Renal cortex interstitium (tissue), 11 donors: ENCODE measurements around the gene ABHD11. TPM values are rescaled to one million over a fixed set of nuclear protein-coding genes. Genes with fewer than 3 reads are reported as not detected.

Source experiments
- DNase-seq, 11 donors: peaks; one replicate each; pipeline ENCODE4 v3.0.0-alpha.2; 2013; ENCODE audit warnings: low read depth in 9 of 11, low spot score in 4 of 11; ENCODE audit errors: extremely low read depth in 1 of 11
- polyA plus RNA-seq, 3 donors: library from polyadenylated mRNA; unstranded; fragments of 120-200 nt; gene quantifications; one replicate each; pipeline ENCODE4 v1.2.1, GENCODE V29; 2013; ENCODE audit not compliant: insufficient read length in 3 of 3

ABHD11 gene
- polyA plus RNA-seq, 3 donors, result 23.7 to 35.9 (median 26.1) TPM

DNA sequence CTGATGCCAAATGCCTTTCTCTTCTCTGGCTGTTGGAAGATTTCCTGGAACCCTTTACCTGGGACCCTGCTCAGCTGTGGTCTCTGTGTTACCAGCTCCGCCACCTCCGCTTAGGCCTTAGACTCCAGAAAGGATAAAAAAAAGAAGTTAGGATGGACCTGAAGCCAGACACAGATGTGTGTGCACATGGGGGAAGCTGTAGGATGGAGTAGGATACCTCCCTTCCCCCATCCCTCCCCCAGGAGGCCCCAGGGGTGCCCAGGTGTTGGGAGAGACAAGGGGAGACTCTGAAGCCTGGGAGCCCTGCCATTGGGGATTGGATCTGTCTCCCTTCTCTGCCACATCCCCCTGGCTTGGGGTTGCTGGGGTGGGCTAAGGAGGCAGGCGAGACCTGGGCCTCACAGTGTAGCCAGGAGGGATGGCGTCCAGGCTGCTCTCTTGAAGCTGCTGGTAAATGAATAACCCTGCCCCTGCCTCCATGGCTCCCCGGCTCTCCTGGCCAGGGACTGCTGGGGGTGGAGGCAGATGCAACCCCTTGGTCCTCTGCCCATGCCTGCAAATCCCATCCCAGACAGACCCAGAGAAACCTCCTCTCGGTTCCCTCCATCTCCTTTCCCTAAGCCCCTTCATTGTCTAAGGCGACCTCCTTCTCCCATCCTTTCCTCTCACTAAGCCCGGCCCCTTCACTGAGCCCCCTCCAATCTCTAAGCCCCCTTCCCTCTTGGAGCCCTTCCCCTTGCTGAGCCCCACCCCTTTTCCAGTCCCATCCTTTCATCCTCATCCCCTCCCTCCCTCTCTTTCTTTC, 23.5 kb upstream of the ABHD11 start:
- no peak for DNase-seq

DNA sequence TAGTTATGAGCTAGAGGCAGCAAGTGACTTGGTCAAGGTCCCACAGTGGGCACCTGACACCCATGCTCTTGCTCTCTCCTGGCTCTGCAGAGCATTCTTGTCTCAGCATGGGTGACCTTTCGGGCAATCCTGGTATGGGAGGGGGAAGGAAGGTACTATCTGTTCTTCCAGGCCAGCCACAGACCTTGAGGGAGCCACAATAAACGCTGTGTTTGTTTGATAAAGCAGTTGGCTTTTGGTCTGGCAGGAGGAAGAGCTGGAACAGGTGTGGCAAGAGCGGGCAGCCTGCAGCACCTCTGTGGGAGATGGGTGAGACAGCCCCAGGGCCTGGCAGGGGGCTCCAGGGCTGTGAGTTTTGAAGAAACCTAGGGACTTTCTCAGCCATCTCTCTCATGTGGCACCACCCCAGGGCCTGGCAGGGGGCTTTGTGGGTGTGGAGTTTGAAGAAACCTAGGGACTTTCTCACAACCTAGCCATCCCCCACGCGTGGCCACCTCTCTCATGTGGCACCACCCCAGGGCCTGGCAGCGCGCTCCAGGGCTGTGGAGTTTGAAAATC, 20.1 kb upstream of the ABHD11 start:
- DNase-seq, result no peak

GRCh38 chr7:73749931-73750776, 11.6 kb upstream of the ABHD11 start:
- DNase-seq, result no peak

DNA sequence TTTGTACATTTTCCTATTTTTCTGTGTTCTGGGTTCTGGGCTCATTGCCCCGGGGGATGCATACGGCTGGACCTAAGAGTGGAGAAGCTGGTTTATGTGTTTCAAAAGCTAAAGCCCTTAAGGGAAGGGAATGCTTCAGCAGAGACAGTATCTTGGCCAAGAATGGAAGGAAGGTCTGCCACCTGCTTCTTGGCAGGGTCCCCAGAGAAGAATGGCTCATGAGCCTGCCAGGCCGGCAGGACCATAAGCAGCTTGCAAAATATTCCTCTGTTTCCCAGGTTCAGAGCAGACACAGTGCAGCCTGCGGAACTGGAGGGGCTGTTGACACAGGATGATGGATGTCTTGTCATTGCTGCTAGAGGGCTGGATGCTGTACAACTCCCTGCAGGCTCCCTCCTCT, 7.8 kb upstream of the ABHD11 start:
- no peak for DNase-seq

DNA sequence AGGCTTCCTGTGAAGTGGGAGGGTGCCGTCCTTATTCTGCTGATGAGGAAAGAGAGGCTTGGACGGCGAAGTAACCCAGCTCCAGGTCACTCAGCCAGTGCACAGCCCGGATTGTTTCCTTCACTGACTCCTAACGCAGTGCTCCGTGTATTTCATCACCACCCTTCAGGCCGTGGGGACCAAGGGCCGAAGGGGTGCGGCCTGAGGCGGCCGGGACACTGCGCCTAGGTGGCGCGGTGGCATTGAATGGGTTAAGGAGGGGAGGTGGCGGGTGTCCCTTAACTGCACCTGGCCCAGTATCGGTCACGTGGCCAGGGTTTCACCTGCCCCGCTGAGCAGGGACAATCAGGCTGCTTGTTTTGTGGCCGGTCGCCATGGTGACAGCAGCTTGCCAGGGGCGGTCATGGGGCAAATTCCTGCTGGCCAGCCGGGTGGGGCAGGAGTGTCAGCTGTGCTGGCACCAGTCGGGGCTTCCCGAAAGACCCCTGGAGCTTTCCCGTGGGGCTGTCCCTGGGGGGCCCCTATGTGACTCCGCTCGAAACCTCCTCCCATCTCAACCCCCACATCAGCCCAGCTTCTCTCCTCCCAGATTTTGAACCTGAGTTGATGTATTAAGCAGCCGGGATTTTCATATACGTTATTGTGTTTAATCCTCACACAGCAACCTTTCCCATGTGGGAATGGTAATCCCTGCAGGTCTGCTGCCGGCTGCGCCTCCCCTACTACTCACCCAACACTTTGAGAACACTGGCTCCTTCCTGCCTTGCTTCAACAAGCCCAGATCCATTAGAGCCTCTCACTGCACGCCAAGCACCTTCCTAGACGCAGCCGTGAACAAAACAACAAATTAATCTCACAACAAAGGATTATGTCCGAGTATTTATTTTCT, 4.4 kb upstream of the ABHD11 start:
- peak in 8 of 11 donors; percentile 84 to 95 (median 92) for DNase-seq

DNA sequence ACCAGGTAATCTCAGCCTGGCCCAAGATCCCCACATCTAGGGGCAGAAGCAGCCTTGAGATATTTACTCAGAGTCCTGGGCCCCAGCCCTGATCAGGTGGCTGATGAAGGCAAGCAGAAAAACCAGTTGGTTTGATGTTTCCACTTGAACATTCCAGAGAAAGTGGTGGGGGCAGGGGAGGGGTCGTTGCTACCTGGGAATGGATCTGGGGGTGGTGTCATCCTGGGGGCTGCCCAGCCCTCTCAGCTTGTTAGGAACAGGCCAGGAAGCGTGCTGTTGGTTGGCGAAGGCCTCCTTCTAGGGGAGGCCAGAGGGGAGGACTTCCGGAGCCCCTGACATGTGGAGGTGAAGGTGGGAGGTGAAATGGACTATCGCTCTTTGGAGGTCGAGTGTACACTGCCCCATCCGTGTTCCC, 3.7 kb upstream of the ABHD11 start:
- peak in 5 of 11 donors; percentile 53 to 82 (median 76) for DNase-seq

DNA sequence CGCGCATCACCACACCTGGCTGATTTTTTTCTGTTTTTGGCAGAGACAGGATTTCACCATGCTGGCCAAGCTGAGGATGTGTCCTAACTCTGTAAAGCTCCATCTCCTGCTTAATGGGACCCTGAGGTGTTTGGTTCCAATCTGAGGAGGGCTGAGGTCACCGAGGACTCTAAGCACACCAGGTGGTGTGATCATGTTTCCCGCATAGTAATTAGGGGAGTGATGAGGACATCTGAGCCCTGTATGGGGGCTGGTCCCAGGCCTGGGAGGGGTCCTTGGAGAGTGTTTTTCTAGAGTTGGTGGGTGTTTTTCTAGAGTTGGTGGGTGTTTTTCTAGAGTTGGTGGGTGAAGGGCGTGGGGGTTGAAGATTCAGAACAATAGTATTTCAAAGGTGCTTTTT, 3.0 kb upstream of the ABHD11 start:
- peak in 1 of 11 donors; percentile 64 for DNase-seq

DNA sequence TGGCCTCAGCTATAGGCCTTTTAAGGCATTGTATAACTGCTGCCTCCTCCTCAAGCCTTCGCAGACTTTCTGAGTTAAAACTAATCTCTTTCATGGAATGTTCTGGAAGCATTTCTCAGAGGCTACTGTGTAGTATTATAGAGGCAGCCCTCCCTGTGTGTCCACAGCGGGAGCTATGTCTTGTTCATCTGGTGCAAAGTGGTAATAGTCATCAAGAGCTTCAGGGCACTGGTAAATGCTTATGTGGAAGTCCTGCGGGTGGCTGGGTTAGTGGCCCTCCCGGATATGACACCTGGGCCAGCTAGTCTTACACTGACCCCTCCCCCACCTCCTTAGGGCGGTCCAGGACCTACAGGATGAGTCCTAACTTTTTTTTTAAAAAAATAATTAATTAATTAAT, 2.2 kb upstream of the ABHD11 start:
- no peak for DNase-seq

- no peak for DNase-seq
Observed at GRCh38 chr7:73740212-73740611, 1.6 kb upstream of the ABHD11 start.

DNA sequence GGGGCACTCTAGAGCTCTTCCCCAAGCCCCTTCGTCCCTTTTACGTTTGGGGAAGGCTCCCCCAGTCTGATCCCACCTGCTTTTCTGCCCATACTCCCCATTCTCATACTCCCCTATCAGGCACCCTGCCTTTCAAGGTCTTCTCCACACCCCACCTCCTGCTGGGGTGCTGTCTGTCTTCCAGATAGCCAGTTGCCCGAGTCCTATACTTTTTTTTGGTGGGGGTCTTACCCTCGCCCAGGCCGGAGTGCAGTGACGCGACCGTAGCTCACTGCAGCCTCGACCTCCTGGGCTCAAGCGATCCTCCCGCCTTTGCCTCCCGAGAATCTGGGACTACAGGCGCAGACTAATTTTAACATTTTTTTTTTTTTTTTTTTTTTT, 775 bp upstream of the ABHD11 start:
- no peak for DNase-seq

- DNase-seq, result peak in 2 of 11 donors; percentile 41 to 53
Observed at GRCh38 chr7:73738220-73738611, 386 bp downstream of the ABHD11 start.

DNA sequence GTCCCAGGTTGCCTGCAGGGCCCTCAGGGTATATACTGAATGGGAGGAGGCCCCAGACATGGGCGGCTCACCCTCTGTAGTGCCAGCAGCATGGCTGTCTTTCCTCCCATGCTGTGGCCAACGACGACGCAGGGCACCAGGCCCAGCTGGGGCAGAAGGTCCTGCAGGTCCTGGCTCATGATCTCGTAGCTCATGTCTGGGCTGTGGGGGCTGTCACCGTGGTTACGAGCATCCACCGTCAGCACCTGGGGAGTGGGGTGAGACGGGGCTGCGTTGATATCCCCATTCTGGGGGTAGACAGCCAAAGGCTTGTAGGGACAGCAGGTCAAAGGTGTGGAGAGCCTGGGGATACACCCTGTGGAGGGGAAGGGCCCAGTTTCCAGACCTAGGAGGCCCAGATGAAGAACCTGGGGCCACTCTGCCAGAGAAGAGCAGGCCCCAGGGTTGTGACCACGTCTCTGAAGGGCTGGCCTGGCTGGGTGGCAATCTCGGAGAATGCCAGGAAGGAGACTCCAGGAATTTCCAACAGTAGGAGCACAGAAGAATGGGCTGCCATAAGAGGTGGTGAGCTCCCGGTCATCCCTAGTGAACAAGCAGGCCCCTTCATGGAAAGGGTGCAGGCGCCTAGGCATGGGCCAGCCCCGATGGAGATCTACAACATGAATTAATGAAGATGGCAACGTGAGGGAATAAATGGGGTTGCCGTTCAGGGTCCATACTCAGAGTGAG, 947 bp downstream of the ABHD11 start:
- DNase-seq, result no peak

DNA sequence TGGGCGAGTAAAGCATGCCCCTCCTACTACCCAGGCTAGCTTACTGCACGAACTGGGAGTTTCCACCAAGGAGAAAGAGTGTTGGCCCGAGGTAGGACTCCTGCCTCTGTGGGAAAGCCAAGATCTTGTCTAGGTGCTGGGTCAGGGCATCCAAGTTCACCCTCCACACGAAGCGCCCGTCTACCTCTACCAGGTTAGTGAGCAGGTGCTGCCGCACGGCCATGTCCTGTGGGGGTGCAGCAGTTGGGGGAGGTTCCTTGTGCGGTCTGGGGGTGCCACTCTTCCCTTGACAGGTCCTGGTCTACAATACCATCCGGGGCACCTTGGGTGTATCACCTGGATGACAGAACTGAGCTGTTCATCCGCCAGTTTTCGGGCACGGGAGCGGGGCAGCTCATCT, 1.7 kb downstream of the ABHD11 start:
- DNase-seq, result no peak

- no peak for DNase-seq
Observed at GRCh38 chr7:73735528-73735905, 3.1 kb downstream of the ABHD11 start.

GRCh38 chr7:73734619-73735527, 3.7 kb downstream of the ABHD11 start:
- peak in 3 of 11 donors; percentile 56 to 80 (median 58) for DNase-seq

DNA sequence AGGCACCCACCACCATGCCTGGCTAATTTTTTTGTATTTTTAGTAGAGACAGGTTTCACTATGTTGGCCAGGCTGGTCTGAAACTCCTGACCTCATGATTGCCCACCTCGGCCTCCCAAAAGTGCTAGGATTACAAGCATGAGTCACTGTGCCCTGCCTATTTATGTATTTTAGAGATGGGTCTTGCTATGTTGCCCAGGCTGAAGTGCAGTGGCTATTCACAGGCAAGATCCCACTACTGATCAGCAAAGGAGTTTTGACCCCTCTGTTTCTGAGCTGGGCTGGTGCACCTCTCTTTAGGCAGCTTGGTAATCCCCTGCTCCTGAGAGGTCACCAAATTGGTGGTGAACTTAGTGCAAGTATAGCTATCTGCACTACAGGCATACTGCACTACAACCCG, 6.2 kb downstream of the ABHD11 start:
- DNase-seq, result no peak

- no peak for DNase-seq
Observed at GRCh38 chr7:73730485-73730884, 8.1 kb downstream of the ABHD11 start.
